HG02759 (cell line): Measurements from ENCODE around the gene MARCHF4.

Experiments used
- ATAC-seq: cut with Tn5 transposase; IDR thresholded peaks from one replicate; pipeline ENCODE4 v1.9.1; 2021; ENCODE audit warnings: mild to moderate bottlenecking, moderate library complexity; ENCODE audit not compliant: unreplicated experiment

The MARCHF4 gene

DNA sequence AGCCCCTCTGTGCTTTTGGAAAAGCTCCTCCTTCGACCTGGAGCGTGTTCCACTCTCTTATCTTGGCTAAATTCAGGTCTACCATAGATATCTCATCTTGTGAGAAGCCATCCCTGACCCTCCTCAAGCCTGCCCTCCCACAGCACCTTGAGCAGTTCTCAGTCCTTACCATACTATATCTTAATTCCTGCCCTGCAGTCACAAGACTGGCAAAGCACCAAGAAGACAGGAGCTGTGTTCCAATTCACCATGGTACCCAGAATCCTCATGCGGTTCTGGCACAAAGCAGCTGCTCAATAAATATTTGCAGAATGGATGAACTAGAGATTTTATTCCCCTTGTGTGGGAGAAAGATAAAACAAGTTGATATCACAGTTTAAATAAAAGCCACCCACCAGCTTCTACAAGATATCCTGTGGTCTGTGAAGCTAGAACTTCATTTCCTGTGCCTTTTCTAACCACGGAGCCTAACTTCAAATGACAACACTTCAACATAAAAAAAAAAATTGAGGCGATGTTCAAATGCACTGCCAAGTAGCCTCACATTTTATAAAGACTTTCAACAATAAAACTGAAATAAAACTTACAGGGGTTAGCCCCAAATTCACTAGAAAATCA is 19.5 kb downstream of the MARCHF4 start:
- no peak for ATAC-seq

- ATAC-seq: no peak
These were observed 20.9 kb downstream of the MARCHF4 start for GRCh38 chr2:216351172-216351925.

DNA sequence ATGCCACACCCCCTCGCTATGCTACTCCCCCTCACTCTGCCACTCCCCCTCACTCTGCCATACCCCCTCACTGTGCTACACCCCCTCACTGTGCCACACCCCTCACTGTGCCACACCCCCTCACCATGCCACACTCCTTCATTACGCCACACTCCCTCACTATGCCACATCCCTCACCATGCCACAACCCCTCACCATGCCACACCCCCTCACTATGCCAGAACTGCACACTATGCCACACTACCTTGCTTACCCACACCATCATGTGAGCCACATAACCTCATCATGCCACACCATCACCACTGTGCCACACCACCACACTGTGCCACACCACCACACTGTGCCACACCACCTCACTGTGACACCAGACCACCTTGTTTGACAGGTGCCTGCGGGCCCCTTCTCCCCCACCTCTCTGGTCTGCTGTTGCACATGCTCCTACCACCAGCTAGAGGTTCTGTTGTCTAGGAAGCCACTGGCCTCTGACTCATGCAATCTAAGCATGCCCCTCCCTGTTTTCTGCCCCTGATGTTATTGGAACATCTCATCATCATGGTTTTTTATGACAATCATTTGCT is 22.0 kb downstream of the MARCHF4 start:
- no peak for ATAC-seq

DNA sequence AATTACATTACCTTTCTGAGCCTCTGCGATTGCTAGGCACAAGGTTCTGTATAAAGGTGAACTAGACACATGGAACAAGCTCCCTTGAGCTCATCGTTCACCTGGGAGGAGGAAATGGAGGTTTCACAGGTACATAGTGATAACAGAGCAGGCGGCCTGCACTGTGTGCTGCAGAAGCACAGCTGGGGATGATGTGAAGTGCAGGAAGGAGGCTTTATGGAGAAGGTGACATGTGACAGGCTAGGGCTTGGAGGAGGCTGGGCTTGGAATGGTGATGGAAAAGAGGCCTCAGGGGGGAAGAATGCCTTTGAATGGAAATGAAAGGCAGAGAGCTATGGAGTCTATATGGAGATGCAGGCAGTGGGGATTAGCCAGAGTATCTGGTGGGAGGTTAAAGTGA is 22.9 kb downstream of the MARCHF4 start:
- no peak for ATAC-seq

GRCh38 chr2:216348756-216349308 is 23.5 kb downstream of the MARCHF4 start:
- no peak for ATAC-seq

- no peak for ATAC-seq
These were observed 25.5 kb downstream of the MARCHF4 start for GRCh38 chr2:216346781-216347180.

GRCh38 chr2:216345846-216346245 is 26.4 kb downstream of the MARCHF4 start:
- ATAC-seq: no peak

DNA sequence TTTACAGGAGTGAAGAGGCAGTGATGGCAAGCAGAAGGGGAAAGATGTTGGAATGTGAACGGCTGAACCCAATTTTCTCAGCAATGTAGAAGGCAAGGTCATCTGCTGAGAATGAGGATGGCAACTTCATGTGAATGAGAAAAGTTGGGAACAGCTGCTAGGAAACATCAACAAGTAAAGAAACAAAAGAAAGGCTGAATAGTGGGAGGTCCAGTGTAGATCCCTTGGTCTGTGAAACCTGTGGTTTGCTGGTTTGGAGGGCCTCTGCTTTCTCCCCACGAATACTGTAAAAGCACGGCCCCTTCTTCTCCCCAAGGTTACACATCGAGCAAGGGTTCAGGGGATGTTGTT is 27.4 kb downstream of the MARCHF4 start:
- ATAC-seq: no peak

DNA sequence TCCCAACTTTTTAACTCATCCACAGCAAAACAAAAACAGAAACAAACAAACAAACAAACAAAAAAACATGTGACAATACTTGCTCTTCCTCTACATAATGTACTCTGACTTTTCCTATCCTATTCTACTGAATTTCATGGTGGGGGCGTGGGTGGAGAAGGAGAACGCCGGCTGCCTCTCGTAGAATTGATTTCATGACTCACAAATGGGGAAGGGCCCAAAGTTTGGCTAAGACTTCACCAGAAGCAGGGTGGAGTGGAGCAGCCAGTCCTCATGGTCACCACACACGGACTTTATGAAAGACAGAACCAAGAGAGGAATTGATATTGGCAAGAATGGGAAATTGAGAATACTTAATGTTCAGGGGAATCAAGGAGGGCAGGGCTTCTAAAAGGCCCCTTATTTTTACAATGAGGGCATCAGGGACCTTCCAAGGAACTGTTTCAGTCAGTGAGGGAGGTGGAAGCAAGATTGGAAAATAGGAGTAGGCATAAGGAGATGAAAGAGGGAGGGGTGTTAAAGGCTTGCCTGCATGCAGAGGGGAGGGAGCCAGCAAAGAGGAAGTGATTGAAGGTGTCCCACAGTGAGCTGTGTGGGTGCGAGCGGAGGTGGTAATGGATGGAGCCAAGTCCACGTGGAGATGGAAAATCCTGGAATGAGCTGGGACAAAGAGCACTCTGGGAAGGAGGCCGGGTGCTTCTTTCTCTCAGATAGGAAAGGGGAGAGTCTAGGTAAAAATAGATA is 27.9 kb downstream of the MARCHF4 start:
- no peak for ATAC-seq

DNA sequence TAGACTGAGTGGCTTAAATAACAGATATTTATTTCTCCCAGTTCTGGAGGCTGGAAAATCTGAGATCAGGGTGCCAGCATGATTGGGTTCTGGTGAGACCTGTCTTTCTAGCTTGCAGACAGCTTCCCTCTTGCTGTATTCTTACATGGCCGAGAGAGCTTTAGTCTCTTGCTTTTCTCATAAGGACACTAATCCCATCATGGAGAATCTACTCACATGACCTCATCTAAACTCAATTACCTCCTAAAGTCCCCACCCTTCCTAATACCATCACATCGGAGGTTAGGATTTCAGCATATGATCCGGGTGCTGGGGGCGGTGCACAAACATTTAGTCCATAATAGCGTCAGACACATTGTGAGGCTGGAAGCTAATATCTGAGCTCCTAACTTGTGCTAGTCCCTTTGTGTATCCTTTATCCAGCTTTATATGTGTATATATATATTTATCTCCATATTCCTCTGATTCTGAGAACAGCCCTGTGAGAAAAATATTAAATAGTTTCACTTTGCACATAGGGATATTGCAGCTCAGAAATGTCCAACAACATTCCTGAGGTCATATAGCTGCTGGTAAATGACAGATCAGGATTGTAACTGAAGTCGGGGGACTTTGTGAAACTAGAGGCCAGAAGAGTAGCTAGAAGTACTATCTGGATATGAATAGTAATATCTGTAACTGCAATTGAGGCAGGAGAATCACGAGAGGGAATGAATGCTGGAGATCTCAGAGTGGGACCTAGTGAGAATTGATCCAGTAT is 28.9 kb downstream of the MARCHF4 start:
- no peak for ATAC-seq

DNA sequence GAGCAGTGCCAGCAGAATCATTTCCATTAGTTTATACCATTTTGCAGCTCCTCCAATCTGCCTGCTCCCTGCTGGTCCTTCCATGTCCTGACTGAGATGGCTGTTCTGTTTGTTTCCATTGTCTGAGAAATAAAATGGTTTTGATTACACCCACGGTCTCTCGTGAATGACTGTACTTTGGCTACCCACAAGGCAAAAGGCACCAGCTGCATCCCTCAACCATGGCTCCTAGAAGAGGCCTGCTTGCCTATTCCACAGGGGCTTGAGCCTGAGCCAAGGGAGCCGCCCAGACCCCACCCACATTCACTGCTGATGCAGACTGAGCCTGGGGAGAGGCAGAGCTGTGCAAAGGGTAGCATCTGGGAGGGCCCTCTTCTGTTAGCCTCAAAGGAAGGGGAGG is 31.2 kb downstream of the MARCHF4 start:
- no peak for ATAC-seq

- no peak for ATAC-seq
These were observed 32.0 kb downstream of the MARCHF4 start for GRCh38 chr2:216340280-216340631.

- ATAC-seq: no peak
These were observed 32.6 kb downstream of the MARCHF4 start for GRCh38 chr2:216339456-216340279.

DNA sequence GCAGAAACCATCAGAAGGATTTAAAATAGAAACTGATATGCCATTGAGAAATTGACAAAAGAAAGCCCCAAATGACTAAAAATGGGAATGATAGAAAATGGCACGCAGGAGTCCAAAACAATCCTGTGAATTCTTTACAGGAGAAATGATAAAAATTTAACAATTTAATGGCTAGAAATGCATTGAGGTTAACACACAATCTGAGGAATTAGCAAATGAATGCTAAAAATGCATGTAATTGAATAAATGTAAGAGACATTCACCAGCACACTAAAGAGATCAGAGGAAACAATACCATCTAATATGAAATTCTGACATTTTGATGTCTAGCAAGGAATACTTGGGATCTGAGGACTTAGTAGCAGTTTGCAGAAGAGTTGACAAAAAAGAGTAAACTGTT is 37.0 kb downstream of the MARCHF4 start:
- no peak for ATAC-seq

- ATAC-seq: no peak
These were observed 43.9 kb downstream of the MARCHF4 start for GRCh38 chr2:216328347-216328746.

GRCh38 chr2:216327447-216327935 is 44.8 kb downstream of the MARCHF4 start:
- no peak for ATAC-seq
